ENCODE data around the gene CDC16.
A peak's percentile ranks its signal among the peaks of the same experiment; 100 is the strongest.

The CDC16 gene

DNA sequence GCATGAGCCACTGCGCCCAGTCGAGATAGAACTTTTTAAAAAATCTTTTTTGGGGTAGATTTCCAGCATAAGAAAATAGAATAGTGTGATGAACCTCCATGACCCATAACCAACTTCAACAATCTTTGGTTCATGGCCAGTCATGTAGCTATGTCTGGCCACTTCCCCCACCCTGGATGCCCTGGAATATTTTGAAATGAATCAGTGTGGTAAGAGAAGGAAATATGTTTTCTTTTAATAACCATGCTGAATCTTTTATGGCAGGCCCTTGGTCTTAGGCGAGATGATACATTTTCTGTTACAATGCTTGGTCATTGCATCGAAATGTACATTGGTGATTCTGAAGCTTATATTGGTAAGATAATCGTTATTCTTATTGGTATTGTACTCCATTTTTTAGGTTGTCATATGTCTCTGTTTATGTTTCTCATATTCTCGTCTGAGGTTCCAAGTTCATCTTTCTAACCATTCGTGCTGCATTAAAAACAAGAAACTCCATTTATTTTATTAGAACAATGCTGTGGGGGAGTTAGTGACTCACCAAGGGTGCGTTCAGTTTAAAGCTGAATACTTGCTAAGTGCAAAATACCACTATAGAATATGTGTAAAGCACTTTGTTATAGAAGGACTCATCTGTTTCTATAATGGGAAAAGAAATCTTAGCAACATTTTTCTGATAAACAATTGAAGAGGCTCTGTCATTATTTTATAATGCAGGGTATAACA lies 30.4 kb downstream of the CDC16 start:
- no peak for DNase-seq

DNA sequence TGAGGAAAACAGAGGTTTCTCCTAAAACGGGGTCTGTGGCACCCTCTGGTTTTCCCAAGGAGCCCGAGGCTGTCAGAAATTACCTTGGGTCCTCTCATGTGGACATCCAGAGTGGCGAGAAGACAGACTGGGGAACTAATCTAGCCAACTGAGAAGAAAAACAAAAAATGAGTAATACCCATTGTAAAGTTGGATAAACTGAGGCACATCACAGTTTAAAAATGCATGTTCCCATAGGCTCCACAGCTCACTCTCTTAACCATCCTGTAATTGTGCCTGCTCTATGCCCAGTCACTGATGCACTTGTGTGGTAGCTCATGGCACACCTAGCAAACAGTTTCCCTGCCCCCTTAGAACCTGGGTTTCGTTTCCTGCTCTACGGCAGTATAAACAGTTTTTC lies 31.5 kb downstream of the CDC16 start:
- DNase-seq: no peak

DNA sequence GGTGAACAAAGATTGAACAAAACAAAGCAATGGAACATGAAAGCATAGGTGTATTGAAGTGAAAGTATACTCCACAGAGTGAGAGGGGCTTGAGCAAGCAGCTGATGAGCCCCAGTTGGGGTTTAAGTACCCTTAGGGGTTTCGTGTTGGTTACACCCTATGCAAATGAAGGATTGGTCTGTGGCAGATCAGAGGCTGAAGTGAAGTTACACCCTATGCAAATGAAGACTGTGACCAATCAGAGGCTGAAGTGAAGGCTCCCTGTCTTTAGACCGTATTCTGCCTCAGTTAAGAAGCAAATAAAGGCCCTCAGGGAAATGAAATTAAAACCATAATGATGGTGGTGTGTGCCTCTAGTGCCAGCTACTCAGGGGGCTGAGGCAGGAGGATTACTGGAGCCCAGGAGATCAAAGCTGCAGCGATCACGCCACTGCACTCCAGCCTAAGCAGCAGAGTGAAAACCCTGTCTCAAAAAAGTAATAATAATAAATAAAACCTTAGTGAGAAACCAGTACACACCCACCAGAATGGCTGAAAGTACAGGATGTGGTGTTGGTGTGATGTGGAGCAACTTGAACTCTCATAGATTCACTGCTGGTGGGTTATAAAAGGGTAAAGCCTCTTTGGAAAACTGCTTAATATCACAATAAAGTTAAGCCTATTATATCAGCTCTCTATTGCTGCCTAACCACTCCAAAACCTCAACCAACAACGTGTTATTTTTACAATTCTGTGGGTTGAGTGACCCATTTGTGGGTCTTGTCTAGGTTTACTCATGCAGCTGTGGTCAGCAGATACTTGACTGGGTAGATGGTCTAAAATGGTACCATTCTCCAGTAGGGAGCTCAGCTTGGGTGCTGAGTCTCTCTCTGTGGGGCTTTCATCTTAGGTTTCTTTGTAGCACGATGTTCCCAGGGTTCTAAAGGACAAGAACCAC lies 33.9 kb downstream of the CDC16 start:
- no peak for DNase-seq

DNA sequence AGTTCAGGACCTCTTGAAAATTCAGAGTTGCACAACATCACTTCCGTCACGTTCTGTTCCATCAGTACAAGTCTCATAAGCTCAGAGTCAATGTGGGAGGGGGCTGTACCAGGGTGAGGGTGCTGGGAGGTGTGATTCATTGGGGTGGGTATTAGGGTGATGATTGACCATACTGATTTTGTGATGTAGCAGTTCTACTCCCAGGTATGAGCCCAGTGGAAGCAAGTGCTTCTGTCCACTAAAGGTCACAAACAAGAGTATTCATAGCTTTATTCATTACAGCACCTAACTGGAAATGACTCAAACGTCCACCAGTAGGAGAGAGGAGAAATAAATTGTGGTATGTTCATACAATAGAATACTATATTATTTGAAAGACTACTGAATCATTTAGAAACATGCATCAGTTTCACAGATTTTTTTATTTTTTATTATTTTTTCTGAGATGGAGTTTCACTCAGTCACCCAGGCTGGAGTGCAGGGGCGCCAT lies 34.6 kb downstream of the CDC16 start:
- DNase-seq: no peak

DNA sequence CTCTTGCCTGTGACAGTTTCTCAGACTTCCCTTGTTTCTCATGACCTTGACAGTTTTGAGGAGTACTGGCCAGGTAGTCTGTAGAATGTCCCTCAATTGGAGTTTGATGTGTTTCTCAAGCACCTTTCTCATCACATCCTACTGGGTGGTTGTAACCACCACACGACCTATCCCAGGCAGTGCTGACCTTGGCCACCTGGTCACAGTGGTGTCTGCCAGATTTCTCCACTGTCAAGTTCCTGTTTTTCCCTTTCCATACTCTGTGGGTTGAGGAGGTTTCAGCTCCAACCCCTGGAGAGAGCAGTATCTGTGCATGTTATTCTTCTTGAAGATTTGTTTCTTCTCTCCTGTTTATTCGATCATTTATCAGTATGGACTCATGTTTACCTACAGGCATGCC lies 38.3 kb downstream of the CDC16 start:
- peak in 2 of 3 donors; percentile 7 to 13 for DNase-seq

DNA sequence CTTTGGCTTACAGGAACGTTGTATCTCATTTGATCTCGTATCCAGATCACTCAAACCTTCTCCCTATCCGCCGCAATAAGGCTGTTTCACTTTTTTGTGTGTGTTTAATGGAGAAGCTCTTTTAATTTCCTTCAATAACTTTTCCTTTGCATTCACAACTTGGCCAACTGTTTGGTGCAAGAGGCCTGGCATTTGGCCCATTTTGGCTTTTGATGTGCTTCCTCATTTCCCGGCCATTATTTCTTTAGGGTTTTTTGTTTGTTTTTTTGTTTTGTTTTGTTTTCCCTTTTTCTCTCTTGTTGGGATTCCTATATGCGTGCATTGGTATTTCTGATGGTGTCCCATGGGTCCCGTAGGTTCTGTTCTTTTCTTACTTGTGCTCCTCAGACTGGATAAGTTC lies 40.6 kb downstream of the CDC16 start:
- peak; percentile 16 to 47 (median 41) for DNase-seq

DNA sequence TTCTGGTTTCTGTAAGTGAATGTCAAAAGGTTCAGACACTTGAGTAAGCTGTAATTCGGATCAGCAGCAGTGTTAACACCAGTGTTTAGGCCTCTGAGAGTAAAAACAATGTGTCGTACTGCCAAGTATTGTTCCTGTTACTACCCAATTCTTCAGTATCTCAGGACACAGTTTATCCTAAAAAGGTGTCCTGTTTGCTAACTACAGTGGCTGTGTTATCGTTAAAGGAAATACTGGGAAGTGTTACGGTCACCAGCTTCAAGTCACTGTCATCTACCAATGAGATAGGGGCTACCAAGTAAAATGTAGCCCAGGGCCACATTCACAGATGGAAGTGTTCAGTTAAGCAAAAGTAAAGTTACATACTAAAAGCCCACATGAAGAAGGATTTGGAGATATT lies 44.4 kb downstream of the CDC16 start:
- DNase-seq: no peak

DNA sequence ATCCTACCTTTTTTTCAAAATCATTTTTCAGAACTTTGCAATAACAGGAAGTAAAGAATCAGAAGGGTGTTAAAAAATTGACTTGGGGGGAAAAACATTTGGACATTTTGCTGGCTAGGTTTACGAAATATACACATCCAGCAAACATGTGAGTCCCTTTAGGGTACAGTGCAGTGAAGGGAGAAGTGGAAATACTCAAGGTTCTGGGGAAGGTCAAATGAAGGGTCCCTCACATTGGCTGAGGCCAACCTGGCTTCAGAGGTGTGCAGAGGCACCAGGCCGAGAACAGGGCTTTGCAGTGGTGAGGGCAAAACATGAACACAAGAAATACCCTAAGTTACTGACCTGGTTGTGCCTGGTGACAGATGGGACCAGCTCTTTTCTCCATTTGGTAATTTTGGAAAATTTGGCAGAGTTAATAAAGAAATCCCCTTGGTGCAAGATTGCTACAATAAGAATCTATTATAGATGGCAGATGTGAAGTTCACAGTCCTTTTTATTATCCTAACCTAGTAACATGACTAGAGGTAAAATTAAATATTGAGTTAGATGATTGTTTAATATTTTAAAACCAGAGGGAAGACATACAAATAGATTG lies 45.2 kb downstream of the CDC16 start:
- DNase-seq: peak; percentile 27 to 72 (median 63)

DNA sequence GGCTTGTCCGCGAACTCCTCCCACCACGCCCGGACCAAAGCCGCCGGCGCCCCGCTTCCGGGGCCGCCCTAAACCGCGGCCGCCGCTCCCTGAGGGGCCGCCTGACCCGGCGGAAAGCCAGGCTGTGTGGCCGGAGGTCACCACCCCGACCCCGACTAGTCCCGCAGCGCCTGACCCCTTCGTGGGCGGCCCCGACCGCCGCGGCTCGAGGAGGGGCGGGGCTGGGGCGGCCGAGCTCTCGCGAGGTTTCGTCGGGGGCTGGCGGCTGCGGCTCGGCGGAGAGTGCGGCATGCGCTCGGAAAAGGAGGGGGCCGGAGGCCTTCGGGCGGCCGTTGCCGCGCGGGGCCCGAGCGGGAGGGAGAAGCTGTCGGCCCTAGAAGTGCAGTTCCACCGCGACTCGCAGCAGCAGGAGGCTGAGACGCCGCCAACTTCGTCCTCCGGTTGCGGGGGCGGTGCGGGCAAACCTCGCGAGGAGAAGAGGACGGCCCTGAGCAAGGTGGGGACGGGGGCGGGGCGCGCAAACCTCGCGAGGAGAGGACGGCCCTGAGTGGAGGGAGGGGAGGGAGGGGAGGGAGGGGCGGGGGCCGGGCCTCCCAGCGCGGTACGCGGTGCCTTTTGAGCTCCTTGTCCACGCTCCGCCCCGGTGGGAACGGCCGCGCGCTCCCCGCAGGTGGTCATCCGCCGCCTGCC lies 46.8 kb downstream of the CDC16 start, which contains the start of gene UPF3A:
UPF3A (plus strand) TSS at position 251 of the 690 bp plus-strand sequence; CDS start at position 290, 39 bp downstream.
- DNase-seq: peak; percentile 92 to 97 (median 96)

DNA sequence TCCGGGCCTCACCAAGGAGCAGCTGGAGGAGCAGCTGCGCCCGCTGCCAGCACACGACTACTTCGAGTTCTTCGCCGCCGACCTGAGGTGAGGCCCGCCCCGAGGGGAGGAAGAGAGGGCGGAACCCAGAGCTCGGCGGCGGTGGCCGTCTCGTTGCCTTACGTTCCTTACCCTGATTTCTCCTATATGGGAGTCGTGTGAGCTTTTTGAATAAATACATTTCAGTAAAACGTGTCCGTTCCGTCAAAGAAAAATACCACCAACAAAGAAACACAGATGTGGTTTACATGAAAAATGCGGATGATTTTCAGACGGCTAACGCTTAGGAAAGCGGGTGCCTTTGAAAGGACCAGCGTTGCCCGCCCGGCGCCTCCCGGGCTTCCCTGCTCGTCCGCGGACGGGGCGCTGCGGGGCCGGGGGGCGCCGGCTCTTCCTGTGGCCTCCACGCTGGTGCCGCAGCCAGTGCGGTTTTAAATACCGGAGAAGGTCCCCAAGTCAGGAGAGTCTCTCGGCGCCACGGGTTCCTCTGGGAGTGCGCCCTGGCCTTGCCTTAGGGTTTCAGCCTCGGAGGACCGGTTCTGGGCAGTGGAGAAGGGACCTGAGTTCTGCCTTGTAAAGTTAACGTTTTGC lies 47.5 kb downstream of the CDC16 start:
- DNase-seq: peak; percentile 72 to 88 (median 79)

DNA sequence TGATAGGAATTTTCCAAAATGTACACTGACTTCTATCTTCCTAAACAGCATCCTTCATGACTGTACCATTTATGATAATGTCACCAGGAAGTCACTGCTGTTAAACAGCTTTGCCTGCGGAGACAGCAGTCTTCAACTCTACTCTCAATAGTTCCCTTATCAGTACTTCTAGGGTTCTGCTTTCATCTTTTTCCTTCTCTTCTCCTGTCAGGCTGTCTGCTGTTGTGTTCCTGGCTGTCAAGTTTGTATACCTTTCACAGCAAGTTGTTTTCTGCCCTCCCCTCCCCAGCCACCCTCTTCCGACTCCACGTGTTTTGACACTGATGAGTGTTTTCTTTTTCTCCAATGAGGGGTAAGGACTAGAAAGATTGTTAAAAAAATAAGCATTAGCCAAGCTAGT lies 48.9 kb downstream of the CDC16 start:
- peak in 2 of 3 donors; percentile 3 to 7 for DNase-seq

DNA sequence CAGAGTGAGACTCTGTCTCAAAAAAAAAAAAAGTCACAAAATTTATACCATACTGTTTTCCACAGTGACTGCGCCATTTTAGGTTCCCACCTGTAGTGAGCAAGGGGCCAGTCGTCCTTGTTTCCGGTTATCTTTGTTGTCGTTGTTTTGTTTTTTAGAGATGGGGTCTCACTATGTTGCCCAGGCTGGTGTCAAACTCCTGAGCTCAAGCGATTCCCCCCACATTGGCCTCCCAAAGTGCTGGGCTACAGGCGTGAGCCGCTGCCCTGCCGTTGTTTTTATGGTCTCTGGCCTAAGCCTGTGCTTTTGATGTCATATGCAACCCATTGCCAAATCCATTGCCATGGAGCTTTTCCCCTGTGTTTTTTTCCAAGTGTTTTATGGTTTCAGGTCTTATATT lies 50.0 kb downstream of the CDC16 start:
- DNase-seq: no peak

DNA sequence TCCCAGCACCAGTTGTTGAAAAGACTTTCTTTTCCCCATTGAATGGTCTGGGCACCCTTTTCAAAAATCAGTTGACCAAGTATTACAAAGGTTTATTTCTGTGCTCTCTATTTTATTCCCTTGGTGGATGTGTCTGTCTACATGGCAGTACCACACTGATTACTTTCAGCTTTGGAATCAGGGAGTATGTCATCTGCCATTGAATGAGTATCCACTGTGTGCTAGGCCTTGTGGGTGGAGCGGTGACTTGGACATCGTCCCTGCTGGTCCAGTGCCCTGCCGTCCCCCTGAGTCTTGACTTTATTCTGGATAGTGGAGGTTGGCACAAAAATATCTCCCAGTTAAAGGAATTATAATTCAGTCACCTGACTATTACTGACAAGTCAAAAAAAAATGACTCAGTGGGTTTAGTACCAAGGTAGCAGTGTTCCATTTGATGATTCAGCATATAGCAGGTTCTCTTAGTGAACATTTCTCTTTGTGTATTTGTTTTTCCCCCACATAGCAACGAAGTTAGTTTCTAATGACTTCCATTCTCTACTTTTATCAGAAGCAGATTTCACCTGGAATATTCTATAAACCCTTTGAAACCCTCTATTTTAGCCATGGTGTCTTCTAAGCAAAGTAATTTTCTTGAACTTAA lies 50.6 kb downstream of the CDC16 start:
- DNase-seq: no peak

DNA sequence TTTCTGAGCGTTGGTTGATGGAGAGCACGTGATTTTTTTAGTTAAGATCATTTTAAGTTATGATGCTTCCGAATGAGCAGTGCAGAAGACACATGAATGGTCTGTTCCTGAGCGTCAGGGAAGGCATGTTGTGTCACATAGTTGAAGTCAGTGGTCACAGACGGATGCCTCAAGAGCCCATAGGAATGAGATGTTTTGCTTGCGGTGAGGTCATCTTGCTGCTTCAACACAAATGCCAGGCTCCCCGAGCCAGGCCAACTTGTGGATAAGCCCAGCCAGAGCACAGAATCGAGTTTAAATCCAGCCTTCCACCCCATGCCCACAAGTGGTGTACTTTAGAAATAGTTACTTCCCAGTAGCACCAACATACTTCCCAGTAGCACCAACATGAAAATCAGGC lies 52.1 kb downstream of the CDC16 start:
- no peak for DNase-seq

DNA sequence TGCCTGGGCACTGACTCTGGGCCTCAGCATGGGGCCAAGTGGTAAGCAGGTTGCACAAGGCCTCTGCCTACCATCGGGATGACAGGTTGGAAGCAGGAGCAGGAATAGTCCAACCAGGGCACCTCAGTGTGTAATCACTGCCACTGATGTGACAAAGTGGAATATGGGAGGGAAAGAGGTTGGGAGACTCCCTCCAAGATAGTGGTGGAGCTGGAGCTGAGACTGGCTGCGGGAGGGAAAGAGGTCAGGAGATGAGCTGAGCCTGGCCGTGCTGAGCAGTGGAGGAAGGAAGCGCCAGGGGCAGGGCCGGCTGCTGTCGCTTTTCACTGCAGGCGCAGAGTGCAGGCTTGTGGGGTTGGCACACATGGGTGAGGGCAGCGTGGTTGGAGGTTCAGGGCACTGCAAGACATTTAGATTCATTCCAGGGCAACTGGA lies 53.5 kb downstream of the CDC16 start:
- no peak for DNase-seq

DNA sequence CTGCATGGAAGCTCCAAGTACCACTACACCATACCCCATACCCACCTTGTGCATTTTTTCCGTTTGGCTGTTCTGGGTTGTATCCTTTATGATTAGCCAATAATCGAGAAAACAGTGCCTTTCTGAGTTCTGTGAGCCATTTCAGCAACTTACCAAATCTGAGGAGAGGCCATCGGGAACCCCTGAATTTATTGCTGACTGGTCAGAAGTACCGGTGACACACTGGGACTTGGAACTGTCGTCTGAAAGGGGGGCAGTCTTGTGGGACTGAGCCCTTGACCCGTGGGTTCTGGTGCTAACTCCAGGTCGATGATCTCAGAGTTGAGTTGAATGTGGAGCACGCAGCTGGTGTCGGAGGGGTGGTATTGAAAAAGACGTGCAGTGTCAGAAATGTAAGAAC lies 61.8 kb downstream of the CDC16 start:
- DNase-seq: no peak

DNA sequence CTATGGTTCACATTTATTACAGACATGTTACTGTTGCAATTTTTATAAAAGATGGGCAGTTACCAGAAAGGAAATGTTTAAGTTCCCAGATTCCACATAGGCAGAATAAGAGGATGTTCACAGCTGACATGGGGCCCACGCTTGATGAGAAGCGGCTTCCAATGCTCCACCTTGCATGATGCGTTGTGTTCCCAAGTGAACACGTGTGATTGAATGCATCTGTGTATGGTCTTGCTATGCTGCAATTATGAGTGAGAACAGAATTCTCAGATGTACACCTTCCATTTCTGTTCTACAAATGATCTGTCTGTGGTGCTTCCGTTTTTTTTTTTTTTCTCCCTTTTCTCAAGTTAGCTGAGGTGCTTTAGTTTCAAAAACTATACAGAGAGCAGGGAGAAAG lies 62.2 kb downstream of the CDC16 start:
- DNase-seq: no peak

DNA sequence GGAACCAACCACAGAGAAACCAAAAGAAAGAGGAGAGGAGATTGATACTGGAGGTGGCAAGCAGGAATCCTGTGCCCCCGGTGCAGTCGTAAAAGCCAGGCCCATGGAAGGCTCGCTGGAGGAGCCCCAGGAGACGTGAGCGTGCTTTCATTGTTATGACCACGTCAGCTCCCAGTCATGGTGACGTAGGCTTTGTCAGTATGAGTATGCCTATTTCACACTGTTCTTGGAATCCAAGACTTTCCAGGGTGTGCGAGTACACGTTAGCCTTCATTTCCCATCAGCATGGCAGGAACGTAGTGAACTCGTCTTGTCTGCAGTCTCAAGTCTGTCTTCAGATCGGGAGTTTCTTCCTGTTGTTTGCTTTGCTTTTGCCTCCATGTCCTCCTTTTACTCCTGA lies 64.2 kb downstream of the CDC16 start:
- DNase-seq: no peak

DNA sequence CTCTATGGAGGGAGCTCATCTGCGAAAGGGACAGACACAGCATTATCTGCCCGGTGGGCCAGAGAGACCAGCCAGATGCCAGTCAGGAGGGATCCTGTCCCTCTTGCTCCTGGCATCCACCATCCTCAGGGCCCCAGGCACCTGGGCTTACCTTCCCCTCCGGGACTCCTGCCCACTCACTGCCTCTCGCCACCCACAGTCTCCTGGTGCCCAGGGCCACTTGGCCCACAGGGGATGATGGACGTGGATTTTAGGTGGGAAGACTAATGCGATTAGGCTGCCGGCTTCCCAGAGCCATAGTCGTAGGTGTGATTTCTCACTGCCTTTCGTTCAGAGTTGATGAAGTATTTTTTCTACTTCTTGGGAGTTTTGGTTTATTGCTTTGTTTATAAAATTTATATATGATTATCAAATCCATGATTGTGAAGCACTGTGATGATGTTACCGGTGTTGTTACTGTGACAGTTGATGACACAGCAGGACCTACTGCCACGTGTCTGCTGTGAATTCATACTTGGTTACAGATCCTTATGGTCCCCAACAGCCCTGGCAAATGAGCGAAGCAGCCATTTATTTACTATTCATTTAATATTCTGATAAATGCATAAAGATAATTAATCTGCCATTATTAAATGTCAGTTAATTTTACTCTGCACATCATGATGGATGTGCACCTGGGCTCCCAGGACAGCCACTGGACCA lies 65.1 kb downstream of the CDC16 start:
- DNase-seq: no peak

DNA sequence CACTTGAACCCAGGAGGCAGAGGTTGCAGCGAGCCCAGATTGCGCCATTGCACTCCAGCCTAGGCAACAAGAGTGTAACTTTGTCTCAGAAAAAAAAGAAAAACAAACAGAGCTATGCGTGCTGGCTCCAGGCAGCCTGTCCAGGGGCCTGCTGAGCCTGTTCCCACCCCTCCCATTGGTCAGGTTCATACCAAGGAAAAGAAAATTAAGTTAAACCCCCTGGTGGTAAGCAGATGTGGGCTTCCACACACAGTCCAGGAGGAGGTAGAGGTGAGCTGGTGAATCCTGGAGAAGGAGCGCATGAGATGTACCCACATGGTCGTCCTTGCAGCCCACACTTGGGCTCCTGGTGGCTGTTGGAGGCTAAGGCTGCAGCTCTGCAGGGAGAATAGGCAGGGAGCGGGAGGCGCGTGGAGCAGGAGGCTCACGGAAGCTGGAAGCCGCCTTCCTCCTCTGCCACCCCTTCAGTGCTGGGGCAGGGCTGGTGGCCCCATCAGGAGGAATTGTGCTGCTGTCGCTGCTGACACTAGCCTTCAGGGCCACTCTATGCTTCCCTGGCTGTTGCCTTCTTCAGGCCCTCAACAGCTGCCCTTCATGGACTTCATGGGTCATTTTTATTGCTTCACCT lies 69.1 kb downstream of the CDC16 start:
- no peak for DNase-seq

All from suppressor macrophage treated with lipopolysaccharide for 1 hour (primary cell).